ENCODE measurements around the gene EMD.

EMD gene

GRCh38 chrX:154349359-154349935 is 29.6 kb upstream of the EMD start:
- no peak for TF ChIP-seq CTCF (IDR thresholded peaks at IDR 0.05)

- TF ChIP-seq CTCF (IDR thresholded peaks at IDR 0.05), result no peak
Observed at GRCh38 chrX:154349979-154350378, 29.1 kb upstream of the EMD start.

GRCh38 chrX:154350429-154351182 is 28.5 kb upstream of the EMD start:
- no peak for TF ChIP-seq CTCF (IDR thresholded peaks at IDR 0.05)

DNA sequence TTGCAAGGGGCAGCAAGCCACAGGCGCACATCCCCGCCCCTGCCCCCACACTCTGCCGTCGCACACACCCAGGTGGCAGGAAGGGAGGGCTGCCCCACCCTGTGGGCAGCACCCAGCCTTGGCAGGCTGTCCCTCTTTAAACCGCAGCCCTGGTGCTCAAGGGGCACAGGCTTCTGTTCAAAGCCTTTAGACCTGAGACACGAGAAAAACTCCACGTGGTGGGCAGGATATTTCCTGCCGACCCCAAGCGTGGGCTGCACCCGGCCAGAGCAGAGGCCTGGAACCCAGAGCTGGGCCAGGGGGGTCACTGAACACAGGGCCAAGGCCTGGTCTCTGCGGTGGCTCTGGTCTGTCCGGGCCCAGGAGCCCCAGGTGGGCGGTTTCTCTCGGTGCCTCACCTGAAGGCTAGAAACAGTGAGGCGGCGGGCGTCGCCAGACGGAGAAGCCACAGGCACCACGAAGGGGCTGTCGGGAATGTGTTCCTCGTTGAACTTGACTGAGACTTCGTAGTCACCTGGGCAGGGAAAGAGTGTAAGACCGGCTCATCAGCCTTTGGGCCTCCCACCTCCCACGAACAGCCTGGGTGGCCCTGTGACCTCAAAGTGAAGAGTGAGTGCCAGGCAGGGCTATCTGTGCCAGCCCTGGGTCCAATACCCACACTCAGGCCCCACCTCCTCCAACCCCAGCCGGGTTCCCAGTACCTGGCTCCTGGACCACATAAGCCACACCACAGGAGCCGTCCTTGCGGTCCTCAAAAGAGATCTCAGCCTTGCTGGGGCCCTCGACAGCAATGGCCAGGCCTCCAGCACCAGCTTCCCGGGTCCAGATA is 27.7 kb upstream of the EMD start:
- TF ChIP-seq CTCF (IDR thresholded peaks at IDR 0.05), result no peak

- TF ChIP-seq CTCF (IDR thresholded peaks at IDR 0.05), result no peak
Observed at GRCh38 chrX:154352012-154352401, 27.1 kb upstream of the EMD start.

GRCh38 chrX:154352466-154352865 is 26.6 kb upstream of the EMD start:
- no peak for TF ChIP-seq CTCF (IDR thresholded peaks at IDR 0.05)

DNA sequence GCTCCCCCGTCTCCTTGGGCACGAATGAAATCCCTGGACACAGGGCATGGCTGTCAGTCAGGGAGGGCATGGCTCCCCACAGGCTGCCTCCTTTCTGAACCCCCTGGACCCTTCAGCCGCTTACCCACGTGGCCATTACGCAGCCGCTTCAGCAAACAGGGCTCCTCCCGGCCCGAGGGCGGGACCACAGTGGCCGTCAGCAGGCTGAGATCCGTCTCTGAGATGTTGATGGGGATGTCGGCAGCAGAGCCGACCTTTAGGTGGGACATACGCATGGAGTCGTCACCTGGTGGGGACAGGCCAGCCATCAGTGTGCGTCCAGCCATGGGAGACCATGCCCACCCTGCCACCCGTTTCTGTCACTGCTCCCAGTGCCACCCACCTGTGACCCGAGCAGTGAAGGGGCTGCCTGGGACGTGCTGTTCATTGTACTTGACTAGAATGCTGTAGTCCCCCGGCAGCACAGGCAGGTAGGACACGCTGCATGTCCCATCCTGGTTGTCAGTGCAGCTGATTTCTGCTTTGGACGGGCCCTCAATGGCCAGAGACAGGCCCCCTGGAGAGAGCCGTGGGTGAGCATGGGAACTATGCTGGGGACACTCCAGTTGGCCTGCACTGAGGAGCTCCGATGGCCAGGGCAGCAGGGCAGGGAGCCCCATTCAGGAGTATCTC is 25.8 kb upstream of the EMD start:
- TF ChIP-seq CTCF (IDR thresholded peaks at IDR 0.05), result no peak

Measured in LNCAP (cell line).